Non-pigmented ciliary epithelial cell (primary cell): ENCODE data around the gene GMDS.

Experiments used
- DNase-seq: peaks from one replicate; pipeline ENCODE4 v3.0.0-alpha.2; 2010; ENCODE audit warnings: low read depth

The GMDS gene

GRCh38 chr6:1940381-1940780 is 305.0 kb downstream of the GMDS start:
- DNase-seq = no peak

DNA sequence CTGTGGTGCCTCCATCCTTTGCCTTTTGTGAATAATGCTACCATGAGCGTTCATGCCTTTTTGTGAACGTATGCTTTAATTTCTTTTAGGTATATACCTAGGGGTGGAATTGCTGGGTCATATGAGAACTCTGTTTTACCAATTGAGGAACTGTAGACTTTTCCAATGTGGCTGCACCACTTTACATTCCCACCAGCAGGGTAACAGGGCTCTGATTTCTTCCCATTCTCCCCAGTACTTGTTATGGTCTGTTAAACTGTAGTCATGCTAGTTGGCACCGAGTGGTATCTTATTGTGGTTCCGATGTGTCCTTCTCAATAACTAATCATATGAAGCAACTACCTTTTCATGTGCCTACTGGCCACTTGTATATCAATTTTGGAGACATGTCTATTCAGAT is 312.1 kb downstream of the GMDS start:
- no peak for DNase-seq

DNA sequence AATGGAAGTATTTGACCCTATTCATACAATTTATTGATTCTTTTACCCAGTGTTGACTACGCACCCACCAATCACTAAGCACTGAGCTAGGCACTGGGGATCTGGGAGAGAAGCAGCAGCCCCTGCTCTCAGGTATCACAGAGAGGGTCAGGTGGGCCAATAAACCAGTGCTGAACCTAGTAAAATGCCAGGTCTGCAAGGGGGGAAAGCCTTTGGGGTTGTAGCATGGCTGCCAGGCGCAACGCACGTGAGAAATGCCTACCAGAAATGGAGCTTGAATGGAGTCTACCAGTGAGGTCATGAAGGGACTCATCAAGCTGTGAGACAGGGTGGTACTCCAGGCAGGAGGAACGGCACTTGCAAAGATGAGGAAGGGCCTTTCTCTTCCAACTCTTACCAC is 313.6 kb downstream of the GMDS start:
- DNase-seq = no peak

GRCh38 chr6:1930356-1930755 is 315.0 kb downstream of the GMDS start:
- no peak for DNase-seq

GRCh38 chr6:1929931-1930330 is 315.5 kb downstream of the GMDS start:
- DNase-seq = no peak

DNA sequence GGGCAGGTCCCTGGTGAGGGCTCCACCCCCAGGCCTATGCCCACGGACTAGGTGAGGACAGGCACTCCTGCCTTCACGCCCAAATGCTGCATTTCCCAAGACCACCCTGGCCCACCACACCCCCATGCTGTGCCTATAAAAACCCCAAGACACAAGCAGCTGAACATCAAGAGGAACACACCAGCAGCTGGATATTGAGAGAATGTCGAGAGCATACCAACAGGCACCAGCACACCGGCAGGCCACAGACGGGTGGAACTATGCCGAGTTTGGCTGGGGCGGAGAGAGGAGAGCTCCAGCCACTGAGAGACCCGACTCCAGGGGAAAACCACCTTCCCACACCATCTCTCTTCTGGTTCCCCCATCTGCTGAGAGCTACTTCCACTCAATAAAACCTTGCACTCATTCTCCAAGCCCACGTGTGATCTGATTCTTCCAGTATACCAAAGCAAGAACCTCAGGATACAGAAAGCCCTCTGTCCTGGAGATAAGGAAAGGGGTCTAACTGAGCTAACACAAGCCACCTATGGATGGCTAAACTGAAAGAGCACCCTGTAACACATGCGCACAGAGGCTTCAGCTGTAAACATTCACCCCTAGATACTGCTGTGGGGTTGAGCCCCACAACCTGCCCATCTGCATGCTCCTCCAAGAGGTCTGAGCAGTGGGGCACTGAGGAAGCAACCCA is 319.5 kb downstream of the GMDS start:
- DNase-seq = no peak

- no peak for DNase-seq
These were observed 322.0 kb downstream of the GMDS start for GRCh38 chr6:1923449-1923848.

DNA sequence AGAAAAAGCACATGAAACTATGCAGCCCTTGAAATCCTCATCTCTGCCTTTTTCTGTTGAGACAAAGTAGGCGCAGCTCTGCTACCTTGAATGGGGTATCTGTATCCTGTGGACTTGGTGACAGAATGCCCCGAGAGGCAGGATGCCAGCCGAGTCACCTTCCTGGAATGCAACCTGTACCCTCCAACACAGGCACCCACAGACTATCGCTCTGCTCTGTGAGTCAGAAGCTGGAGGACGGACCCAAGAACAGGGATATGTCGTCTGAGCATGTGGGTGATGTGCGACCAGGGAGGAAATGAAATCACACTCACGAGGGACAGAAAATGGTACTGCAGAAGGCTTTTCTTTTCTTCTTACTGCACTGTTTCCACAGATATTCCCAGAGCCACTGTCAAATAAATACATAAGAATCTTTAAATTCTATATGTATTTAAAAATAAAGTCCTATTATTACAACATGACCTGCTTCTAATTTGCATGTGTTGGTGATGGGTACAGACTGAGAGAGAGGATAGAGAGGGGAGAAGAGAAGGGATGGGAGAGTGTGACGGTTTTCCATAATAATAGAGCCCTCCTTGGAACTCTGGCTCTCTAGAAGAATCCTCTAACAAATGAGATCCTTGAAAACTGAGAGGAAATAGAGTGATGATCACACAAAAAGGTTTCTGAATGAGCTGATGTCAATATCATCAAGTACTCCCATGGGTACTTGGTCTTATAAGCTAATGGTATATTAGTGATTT is 327.6 kb downstream of the GMDS start:
- peak; percentile 75 for DNase-seq

DNA sequence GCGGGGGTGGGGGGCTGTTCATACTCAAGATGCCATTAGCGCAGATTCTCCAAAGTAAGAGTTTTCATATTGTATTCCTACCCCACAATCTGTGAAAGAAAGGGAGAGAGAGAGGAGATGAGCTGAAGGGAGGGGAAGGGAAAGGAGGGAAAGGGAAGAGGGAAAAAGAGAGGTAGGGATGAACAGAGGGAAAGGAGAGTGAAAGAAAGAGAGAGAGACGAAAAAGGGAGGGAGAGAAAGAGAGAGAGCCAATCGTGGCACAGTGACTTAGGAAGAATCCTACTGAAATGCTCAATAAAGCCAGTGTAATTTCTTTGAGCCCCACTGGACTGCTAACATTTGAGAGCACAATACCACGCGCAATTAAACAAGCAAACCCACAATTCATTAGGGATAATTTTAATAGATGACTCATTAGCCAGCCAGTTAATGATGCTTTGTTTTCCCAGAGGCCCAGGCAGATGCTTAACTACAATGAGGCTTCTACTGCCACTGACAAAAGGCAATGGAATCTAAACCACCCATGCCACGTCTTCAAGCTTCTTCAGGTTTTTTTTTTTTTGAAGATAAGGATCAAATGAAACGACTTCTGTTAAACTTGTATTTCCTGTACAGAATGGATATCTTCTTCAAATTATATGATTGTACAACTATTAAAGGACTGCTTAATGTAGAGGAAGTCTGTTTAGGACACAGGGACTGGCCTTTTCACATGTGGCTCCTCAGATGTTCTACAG is 328.9 kb downstream of the GMDS start:
- peak; percentile 56 for DNase-seq

- no peak for DNase-seq
These were observed 330.2 kb downstream of the GMDS start for GRCh38 chr6:1915226-1915625.

DNA sequence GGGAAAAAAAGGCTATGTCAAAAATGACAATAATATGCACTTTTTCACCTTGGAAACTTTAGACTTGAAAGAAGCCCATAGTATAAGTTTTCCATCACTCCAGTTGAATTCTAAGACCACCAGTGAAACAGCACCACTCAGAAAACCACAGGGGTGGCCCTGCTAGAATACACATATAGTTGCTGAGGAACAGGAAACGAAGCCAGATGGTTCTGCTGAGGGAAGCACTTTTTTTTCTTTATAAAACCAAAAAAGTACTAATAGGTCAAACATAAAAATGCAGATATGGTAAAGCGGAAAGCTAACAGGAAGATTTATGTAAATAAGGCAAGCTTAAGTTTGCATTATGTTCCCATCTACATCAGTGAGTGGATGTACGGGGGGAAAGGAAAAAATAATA is 331.8 kb downstream of the GMDS start:
- no peak for DNase-seq

- DNase-seq = no peak
These were observed 332.7 kb downstream of the GMDS start for GRCh38 chr6:1912731-1913130.

DNA sequence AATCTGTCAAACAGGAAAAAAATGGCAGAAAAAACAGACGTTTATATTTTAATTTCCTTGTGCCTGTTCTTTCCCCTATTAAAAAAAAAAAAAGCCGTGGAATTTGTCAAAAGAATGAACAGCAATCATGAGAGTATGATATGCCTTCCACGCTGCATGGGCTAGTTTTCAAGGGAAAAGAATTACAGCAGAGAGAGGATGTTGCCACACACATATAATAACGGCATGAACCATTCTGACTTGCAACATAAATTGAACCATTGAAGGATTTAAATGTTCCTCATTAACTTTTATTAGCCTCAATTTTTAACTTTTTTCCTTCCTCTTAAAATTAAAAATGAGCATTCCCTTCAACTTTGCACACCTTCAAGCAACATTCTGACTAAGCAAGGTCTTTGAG is 333.9 kb downstream of the GMDS start:
- no peak for DNase-seq

GRCh38 chr6:1910621-1911407 is 334.6 kb downstream of the GMDS start:
- DNase-seq = no peak

- DNase-seq = no peak
These were observed 336.6 kb downstream of the GMDS start for GRCh38 chr6:1908784-1909183.

- DNase-seq = no peak
These were observed 338.8 kb downstream of the GMDS start for GRCh38 chr6:1906609-1907008.

DNA sequence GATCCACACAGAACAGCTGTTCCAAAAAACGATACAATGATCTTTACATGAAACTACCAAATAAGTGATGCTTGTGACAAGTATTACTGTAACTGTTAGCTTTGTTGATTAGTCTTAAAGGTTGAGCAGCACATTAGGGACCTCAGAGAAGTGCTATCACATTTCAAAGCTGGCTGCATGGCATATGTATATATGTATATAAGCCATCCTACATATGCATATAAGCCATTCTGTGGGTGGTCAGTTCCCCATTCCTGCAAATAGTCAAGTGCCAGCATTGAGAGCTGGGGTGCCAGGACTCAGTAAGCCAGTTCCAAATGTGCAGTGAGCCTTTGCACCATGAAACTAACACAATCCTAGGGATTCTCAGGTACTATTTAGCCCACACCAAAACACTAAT is 339.4 kb downstream of the GMDS start:
- DNase-seq = no peak

DNA sequence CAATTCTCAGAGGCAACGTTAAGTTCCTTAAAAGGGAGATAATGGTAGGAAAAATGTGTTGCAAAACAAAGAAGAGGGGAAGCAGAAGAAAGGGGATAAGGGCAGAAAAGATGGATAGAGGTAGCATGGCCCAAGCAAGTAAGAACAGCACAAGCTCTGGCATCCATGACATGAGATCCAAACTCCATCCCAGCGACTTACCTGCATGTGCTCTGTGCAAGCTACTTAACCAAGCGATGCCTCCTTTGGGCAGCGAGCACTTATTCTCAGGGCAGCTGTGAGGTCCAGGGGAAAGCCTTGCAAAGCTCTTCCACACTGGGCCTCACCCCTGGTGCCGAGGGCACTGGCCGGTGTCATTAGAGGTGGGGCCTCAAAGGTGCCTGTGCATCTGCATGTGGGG is 340.5 kb downstream of the GMDS start:
- no peak for DNase-seq

DNA sequence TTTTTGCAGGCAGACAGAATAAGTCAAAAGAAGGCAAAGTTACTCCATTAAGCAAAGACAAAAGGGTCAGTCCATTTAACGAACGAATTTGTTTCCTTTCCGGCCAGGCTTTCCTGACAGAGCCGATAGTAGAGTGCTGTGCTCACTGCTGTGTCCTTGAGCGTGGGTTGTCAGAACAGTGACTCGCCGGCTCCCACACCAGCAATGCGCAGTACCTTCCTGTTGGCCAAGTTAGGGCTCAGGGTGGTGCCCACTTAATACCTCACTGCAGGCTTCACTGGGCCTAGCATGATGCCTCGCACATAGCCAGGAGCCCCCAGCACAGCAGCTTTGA is 341.0 kb downstream of the GMDS start:
- DNase-seq = no peak

DNA sequence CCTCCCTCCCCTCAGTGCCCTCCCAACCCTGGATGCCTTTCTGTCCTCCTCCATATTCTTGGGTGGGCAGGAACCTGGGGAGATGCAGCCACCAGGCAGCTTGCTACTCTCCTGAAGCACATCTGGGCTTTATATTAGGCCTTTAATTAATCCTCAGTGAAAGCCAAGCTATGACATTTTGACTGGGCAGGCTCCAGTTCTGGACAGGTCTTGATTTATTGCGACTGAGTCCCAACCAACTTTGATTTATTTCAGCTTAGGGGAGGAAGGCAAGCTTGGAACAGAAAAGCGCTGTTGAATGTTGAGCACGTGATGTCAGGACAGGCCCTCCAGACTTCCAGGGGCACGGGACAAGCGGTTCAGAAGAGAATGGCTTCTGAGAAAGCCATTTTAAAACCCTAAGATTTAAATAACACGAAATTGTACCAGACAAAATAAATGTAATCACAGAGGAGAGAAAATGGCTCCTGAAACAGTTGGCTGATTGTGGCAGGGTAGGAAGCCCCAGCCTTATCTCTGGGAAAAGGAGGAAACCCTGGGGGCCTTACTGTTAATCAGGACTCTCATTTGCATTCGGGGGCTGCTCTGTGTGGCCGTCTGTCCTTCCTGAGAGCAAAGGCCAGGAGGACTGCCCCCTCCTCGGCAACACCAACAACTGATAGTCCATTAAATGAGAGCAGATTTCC is 341.5 kb downstream of the GMDS start:
- DNase-seq = no peak

- no peak for DNase-seq
These were observed 343.8 kb downstream of the GMDS start for GRCh38 chr6:1901556-1901955.

- DNase-seq = no peak
These were observed 348.5 kb downstream of the GMDS start for GRCh38 chr6:1896897-1897296.
